GM19035 (cell line): ENCODE results near the gene ADAP2.
"Not testable (repeated sequence)": the region's sequence is repeated elsewhere in the genome, so short reads cannot be mapped to it uniquely, and the experiment has no call there.

ENCODE experiments used
- ATAC-seq: cut with Tn5 transposase; IDR thresholded peaks from one replicate; pipeline ENCODE4 v1.9.1; 2021; ENCODE audit not compliant: unreplicated experiment

ADAP2 gene, protein sequence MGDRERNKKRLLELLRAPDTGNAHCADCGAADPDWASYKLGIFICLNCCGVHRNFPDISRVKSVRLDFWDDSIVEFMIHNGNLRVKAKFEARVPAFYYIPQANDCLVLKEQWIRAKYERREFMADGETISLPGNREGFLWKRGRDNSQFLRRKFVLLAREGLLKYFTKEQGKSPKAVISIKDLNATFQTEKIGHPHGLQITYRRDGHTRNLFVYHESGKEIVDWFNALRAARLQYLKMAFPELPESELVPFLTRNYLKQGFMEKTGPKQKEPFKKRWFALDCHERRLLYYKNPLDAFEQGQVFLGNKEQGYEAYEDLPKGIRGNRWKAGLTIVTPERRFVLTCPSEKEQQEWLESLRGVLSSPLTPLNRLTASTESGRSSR

DNA sequence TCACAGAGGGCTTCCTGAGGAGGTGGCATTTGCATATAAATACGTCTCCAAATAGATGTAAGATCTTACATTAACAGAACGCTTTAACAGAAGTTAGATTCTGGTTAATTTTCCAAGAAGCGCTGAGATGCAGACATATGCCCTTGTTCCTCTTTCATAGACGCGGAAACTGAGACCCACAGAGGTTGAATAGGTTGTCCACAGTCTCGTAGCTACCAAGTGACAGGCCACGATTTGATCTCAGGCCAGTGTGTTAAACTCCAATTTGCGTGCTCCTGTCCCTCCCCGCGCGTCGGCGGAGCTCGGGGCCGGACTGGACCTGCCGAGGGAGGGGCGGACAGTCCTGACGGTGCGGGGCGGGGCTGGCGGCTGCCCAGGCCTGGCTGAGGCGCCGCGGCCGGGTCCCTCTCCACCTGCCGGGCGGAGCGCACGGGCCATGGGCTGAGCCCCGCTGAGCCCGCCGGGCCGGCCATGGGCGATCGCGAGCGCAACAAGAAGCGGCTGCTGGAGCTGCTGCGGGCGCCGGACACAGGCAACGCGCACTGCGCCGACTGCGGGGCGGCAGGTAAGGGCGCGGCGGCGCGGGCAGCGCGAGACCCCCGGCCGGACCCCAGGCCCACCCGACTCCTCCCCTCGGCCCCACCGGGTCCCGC is at the start of gene ADAP2:
Gene ADAP2, plus strand, starts transcription at position 402 of the 653 bp plus-strand sequence. Its CDS starts 70 bp downstream, at position 472.
- ATAC-seq: no peak

DNA sequence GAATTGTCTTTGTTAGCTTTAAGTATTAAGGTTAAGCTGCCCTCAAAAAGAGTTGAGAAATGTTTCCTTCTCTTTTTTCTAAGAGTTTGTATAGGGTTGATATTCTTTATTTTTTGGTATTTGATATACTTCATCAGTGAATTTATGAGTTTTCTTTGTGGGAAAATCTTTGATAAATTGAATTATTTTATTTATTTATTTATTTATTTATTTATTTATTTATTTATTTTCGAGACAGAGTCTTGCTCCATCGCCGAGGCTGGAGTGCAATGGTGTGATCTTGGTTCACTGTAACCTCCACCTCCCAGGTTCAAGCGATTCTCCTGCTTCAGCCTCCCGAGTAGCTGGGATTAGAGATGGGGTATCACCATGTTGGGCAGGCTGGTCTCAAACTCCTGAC is 35.6 kb upstream of the ADAP2 start:
- ATAC-seq: no peak

DNA sequence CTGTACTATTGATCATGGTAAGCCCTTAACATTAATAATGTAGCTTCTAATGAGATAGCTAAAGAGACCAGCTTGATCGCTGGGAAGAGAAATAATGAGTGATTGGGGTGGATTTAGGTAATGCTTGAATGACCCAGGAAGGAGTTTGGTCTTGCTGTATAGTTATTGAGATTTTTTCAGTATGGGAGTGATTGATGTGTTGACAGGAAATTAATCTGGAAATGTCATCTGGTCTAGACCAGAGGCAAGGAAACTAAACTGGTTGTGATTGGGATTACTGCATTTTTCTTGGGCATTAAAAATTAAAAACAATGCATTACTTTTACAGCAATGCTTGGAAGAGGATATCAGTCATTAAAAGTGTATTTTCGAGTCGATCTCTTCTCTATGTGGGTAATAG is 27.5 kb upstream of the ADAP2 start:
- no peak for ATAC-seq

DNA sequence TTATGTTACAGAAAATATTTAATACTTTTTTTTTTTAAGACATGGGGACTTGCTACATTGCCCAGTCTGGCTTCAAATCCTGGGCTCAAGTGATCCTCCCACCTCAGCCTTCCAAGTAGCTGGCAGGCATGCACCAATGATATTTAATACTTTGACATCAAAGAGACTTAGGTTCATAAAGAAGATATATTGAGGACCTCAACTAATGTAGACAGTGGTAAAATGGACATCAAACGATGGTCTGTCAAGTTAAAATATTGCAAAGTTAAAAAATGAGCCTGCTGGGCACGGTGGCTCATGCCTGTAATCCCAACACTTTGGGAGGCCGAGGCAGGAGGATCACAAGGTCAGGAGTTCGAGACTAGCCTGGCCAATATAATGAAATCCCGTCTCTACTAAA is 24.4 kb upstream of the ADAP2 start:
- no peak for ATAC-seq

DNA sequence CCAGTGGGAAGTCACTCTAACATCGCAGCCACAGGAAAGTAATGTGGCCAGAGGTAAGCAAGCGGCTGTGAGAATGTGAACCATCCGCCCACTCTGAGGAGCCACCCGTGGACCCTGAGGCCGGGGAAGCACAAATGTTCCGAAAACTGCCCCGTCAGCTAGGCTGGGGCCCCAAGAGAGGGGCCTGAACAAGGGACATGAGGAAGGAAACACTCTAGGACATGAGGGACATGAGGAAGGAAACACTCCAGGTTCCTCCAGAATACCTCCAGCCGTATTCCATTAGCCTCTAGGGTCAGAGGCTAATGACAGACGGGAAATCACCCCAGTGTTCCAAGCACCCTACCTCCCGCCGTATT is 16.0 kb upstream of the ADAP2 start:
- ATAC-seq: peak; percentile 33

DNA sequence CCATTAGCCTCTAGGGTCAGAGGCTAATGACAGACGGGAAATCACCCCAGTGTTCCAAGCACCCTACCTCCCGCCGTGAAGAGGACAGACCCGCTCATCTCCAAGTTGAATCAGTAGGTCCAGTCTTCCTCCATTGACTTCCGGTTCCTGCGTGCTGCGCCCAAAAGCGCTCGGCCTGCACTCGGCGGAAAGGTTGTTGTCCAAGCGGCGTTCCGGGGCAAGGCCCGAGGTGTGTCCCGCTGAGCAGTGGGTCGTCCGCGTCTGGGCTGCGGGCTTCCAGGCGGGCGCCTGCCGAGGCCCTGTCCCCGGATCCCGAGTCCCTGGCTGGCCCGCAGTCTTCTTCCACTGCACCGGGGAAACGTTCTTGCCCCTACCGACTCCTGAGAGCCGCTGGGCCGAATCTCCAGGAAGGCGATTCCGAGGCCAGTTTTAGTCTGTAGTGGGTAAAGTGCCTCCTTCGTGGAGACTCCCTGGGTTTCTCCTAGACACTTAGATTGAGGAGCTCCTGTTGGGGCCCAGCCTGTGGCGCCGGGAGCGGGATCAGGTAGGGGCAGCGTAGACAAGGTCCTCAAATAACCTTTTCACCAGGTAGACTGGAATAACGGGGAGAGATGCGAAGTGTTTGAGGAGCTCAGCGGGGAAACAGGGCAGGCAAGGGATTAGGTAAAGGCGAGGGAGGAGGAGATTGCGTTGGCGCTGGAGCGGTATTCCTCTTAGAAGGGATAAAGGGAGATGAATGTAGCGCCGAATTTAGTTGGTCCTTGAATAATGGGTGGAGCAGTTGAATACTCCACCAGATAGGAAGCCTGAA is 15.4 kb upstream of the ADAP2 start, which contains the start of gene TEFM:
Gene TEFM, minus strand, starts transcription at position 138 of the 811 bp plus-strand sequence. Its CDS starts 40 bp downstream, at position 98.
- peak; percentile 95 for ATAC-seq

DNA sequence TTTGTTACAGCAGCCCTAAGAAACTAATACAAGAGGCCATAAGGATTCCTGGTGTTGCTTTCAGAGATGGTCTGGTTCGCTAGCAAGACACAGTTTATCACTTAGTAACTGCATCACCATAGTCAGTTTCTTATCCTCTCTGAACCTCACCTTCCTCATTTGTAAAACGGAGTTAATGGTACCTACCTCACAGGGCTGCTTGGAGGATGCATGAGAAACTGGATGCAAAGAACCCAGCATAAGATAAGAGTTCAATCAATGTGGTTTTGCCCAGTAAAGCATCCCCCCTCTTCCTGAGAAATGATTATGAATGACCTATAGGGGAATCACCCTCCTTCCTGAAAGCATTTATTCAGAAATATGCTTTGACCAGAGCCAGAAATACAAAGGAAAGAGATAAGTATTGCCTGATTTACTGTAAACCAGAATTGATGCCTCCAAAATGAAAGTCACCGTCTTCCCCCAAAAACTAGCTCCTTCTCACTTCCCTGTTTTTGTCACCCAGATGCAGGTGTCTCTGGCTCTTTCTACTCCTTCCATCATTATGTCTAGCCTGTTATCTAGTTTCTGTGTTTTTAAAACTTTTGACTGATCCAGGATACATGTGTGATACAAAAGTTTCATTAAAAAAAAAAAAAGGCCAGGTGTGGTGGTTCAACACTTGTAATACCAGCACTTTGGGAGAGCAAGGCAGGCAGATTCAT is 12.9 kb upstream of the ADAP2 start:
- no peak for ATAC-seq

DNA sequence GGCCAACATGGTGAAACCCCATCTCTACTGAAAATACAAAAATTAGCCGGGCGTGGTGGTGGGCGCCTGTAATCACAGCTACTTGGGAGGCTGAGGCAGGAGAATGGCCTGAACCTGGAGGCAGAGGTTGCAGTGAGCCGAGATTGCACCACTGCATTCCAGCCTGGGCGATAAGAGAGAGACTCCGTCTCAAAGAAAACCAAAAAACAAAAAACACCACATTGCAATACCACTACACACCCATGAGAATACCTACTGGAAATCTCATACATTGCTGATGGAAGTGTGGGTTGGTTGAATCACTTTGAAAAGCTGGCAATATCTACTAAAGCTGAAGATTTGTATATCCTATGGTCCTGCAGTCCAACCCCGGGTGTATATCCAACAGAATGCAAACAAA is 11.6 kb upstream of the ADAP2 start:
- ATAC-seq: not testable (repeated sequence)

DNA sequence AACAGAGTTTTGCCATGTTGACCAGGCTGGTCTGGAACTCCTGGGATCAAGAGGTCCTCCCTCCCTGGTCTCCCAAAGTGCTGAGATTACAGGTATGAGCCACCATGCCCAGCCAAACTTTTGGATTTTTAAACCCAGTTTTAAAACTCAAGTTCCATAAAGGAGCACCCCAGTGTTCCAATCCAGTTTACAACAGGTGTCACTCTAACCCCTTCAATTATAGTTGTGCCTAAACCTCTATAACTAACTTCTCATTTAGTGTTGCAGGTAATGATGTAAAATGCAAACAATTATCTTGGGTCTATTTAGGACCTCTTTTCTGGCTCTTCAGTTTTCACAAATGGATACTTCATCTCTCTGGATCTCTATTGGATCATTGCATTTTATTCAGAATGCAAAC is 7.8 kb upstream of the ADAP2 start:
- ATAC-seq: no peak

DNA sequence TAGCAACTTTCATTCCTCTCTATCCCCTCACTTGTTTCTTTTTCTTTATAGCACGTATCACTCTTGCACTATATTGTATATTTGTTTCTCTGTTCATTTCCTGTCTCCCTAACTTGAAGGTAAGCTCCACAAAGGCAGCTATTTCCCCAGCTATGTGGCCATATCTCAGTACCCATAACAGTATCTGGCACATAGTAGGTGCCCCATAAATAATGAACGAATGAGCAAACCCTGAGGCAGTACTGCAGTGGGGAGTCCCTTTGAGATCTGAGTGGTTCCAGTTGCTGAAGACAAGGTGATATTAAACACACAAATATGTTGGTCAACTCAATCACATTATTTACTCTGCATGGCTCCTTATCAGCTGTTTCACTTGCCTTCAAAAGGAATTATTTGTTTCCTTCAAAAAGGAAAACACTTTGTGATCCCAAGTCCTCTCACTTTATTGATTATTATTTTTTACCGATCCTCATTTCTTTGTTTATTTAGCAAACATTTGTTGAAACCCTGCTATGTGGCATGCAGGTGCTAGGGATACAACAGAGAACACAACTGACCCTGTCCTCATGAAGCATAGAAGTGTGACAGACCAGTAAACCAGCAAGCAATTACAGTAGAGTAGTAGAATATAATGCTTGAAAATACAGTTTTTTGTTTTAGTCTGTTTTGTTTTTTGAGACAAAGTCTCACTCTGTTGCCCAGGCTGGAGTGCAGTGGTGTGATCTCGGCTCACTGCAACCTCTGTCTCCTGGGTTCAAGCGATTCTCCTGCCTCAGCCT is 5.7 kb upstream of the ADAP2 start:
- no peak for ATAC-seq

DNA sequence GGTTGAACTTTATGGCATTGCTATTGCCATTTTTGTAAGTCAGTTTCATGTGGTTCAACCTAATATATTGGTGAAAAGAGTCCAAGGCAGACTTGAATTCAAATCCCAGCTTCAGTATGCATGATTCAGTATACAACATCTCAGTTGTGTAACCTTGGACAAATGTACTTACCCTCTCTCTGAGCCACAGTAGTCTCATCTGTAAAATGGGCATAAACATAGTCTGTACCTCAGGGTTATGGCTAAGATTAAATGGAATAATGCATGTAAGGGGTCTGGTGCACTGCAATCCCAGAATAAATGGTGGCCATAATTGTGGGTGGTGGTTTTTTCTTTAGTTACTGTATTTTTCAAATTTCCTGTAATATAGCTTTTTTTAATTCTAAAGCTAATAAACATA is 4.7 kb upstream of the ADAP2 start:
- ATAC-seq: no peak

DNA sequence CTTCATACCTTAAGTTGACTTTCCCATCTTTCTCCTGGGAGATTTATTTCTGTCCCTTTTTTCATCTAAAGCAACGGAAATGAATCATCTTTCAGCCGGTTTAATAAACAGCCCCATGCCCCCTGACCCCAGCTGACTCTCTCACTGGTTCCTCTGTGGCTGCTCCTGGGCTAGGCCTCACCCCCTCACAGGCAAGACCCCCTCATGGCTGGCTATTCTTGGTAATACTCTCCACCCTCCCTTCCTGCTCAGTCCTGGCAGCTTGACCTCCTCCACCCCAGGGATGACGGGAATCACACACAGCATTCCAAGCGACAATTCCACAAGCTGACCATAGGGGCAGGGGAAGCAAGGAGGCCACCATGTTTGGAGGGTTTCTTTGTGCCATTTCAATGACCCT is 1.5 kb upstream of the ADAP2 start:
- no peak for ATAC-seq

DNA sequence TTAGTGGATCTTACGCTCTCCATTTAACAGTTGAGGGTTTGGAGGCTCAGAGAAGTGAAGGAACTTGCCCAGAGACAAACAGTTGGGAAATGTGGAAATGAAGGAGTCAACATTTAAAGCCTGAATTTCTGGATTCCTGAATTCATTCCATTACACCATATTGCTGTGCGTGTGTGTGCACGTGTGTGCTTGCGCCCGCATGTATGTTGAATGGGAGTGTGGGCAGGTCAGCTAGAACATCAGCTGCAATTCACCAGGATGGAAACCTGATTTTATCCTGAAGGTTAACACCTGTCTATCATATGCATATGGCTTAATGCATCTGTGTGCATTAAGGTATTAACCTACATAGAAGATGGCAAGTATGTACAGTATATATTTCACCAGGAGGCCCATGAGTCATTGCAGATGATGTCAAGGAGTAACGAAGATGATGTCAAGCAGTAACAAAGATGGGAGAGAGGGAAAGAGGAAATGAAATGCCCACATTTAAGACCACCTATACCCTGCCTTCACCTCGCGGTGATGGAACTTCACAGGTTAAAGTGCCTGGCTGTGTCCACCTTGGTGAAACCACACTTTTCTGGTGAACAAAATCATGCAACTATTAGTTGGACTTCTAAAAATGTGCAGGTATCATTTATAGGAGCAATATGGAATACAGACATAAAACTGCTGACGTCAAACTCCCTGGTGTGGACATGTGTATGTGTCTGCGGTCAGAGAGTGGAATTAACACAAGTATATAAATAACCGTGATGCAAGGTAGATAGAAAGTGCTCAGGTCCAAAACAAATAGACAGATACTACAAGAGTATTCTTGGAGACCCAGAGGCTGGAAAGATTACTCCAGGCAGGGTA is 832 bp upstream of the ADAP2 start:
- no peak for ATAC-seq

DNA sequence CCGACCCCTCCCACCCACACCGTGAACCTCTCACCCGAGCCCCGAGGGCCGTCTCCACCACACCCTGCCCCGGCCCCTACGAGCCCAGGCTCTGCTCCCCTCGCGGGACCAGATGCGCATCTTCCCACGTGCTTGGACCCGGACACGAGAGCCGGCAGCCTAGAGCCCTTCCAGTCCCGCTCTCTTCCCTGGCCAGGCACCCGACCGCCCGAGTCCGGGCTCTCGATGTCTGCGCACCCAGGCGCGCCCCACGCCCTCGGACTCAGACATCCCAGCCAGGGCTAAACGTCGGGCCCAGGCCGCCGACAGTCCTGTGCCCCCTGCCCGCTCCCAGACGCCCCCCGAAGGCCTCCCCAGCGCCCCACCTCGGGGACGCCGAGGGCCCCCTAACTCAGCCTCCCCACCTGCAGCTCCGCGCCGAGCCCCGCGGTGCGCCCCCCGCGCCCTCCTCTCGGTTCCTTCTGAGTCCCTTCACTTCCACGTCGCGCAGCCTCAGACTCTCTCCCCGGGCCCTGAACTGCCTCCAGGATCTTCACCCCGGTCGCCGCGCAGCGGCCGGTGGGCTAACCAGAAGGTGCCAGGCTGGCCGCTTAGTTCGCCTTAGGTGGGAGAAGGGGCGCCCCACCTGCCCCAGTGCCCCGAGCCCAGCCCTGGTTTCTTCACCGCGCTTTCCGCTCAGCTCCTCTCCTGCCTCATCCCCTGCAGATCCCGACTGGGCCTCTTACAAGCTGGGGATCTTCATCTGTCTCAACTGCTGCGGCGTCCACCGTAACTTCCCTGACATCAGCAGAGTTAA is 688 bp downstream of the ADAP2 start:
- ATAC-seq: no peak

DNA sequence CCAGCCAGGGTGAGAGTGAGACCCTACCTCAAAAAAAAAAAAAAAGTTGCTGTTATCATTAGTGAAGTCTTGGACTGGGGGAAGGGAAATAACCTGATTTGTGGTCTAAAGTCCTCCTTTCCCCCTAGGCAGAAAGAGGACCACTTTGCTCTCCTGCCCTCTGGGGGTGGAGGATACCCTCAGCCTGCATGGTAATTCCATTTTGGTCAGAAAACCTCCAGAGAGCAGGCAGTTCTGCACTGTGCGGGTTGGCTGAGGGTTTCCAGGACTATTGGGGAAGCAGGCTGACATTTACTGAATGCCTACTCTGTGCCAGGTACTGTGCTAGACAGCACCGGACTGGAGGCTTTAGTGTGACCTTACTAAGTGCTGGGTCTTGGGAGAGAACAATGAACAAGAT is 2.6 kb downstream of the ADAP2 start:
- ATAC-seq: no peak

DNA sequence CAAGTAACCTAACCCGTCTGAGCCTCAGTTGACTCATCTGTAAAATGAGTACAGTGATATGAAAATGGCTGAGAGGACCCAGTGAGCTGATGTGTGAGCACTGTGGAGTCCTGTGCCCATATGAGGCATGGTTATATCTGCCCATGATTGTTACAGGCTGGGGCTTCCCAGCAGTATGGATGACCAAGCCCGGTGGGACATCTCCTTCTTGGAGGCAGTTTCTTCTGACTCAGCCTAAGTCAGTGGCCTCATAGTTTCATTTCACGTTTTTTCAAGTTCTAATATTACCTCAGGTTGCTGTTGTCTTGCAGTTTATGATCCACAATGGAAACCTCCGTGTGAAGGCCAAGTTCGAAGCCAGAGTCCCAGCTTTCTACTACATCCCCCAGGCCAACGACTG is 4.8 kb downstream of the ADAP2 start:
- no peak for ATAC-seq

DNA sequence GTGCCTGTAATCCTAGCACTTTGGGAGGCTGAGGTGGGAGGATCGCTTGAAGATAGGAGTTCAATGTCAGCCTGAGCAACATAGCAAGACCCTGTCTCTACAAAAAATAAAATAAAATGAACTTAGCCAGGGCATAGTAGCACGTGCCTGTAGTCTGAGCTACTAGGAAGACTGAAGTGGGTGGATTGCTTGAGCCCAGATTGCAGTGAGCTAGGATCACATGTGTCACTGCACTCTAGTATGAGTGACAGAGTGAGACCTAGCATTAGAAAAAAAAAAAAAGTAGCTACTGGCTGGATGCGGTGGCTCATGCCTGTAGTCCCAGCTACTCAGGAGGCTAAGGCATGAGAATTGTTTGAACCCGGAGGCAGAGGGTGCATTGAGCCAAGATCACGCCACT is 6.0 kb downstream of the ADAP2 start:
- no peak for ATAC-seq

DNA sequence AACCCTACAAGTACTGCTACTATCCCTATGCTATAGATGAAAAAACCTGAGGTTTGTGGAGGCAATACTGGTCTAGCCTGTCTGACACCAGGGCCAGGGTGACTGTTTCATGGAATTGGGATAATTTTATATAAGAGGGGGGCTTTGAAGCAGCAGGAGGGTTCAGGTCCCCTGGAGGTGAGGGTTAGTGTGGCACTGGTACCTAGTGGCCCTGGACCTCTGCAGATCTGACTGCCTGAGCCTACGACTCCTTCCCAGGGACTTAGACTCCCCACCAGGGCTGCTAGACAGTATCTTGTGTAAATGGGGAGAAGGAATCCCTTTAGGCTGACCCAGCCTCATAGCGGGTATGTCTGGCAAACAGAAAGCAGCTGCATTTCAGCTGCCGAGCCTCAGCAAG is 6.8 kb downstream of the ADAP2 start:
- no peak for ATAC-seq
